Right atrium auricular region (tissue), 2 donors: ENCODE results near the gene GALM. TPM values are rescaled to one million over a fixed set of nuclear protein-coding genes. Genes with fewer than 3 reads are reported as not detected.
"Not testable (repeated sequence)": the region's sequence is repeated elsewhere in the genome, so short reads cannot be mapped to it uniquely, and the experiment has no call there.

Source experiments
- DNase-seq: peaks from one replicate; pipeline ENCODE4 v3.0.0-alpha.2; 2019; ENCODE audit warnings: low spot score
- H3K27ac ChIP-seq, 2 donors: fragments of 200-600 bp; sonication (generic); 1 replicate in 1 of 2; 2 replicates in 1 of 2; pipeline ENCODE4 v1.5.1; 2016 to 2019
- H3K27me3 ChIP-seq, 2 donors: fragments of 200-600 bp; sonication (generic); one replicate each; pipeline versions ENCODE4 v1.5.1 to v1.6.0; 2017 to 2019
- H3K36me3 ChIP-seq: fragments of 200-600 bp; sonication (generic); one replicate; pipeline ENCODE4 v1.5.1; 2016
- H3K4me1 ChIP-seq, 2 donors: fragments of 200-600 bp; sonication (generic); one replicate each; pipeline versions ENCODE4 v1.5.1 to v1.6.0; 2017 to 2019
- H3K4me3 ChIP-seq, 2 donors: fragments of 200-600 bp; sonication (generic); 1 replicate in 1 of 2; 2 replicates in 1 of 2; pipeline ENCODE4 v1.5.1; 2017 to 2019; ENCODE audit warnings: mild to moderate bottlenecking in 1 of 2, moderate library complexity in 1 of 2
- H3K9me3 ChIP-seq, 2 donors: fragments of 200-600 bp; sonication (generic); one replicate each; pipeline ENCODE4 v1.5.1; 2019
- CTCF ChIP-seq, 2 donors: fragments of 200-600 bp; sonication (generic); IDR thresholded peaks; one replicate each; pipeline ENCODE4 v1.5.1; 2019; ENCODE audit warnings: antibody characterized with exemption in 2 of 2
- total RNA-seq, 2 donors: library from RNA; depleted of rRNA; stranded (reverse); fragments of >200 nt; gene quantifications; one replicate each; pipeline ENCODE4 v1.1.0, GENCODE V29; 2016

Gene GALM
- total RNA-seq, 2 donors from 2014 or later, result 13.9 to 17.9 TPM

- no peak for TF ChIP-seq CTCF (IDR thresholded peaks at IDR 0.05)
Measured at GRCh38 chr2:38750891-38751595, 85.1 kb downstream of the GALM start, which contains the start of gene SRSF7. Gene SRSF7, minus strand, starts transcription at chr2:38751361. Its CDS starts 105 bp downstream, at chr2:38751256.

GRCh38 chr2:38751596-38752410, 85.9 kb downstream of the GALM start:
- Histone ChIP-seq H3K36me3 (peaks cover 27% of the 10 kb centered on the region), H3K9me3 (no peaks in the 10 kb centered on the region), H3K27ac (peak overlapping the region; percentile 95 to 100), H3K27me3 (no peaks in the 10 kb centered on the region), H3K4me3 (peak overlapping the region; percentile 66 to 93), H3K4me1 (peaks cover 0 to 39% of the 10 kb centered on the region in 2 donors)
- no peak for TF ChIP-seq CTCF (IDR thresholded peaks at IDR 0.05)
- no peak for DNase-seq

More at GRCh38 chr2:38750891-38751595, 85.1 kb downstream of the GALM start, which contains the start of gene SRSF7:
- DNase-seq, result peak; percentile 99
- Histone ChIP-seq H3K27ac (peak within 1 kb of the TSS; percentile 95 to 100), H3K4me3 (peak within 1 kb of the TSS; percentile 66 to 93), H3K4me1 (peaks cover 0 to 44% of the 10 kb centered on the region in 2 donors), H3K27me3 (no peaks in the 10 kb centered on the region), H3K9me3 (no peaks in the 10 kb centered on the region), H3K36me3 (peaks cover 34% of the 10 kb centered on the region)

- H3K9me3 ChIP-seq, result no peaks in the 10 kb centered on the region
- H3K4me1 ChIP-seq, result peaks cover 0 to 16% of the 10 kb centered on the region in 2 donors
- no peak for TF ChIP-seq CTCF (IDR thresholded peaks at IDR 0.05)
- H3K27me3 ChIP-seq, result no peaks in the 10 kb centered on the region
- peaks cover 4% of the 10 kb centered on the region for H3K36me3 ChIP-seq
- DNase-seq, result no peak
- H3K27ac ChIP-seq, result no peak overlapping the region
- H3K4me3 ChIP-seq, result no peak overlapping the region
Measured at GRCh38 chr2:38754049-38754448, 88.1 kb downstream of the GALM start.

GRCh38 chr2:38754506-38754905, 88.6 kb downstream of the GALM start:
- no peak for DNase-seq
- peaks cover 0 to 12% of the 10 kb centered on the region in 2 donors for H3K4me1 ChIP-seq
- H3K9me3 ChIP-seq, result no peaks in the 10 kb centered on the region
- TF ChIP-seq CTCF (IDR thresholded peaks at IDR 0.05), result no peak
- no peaks in the 10 kb centered on the region for H3K36me3 ChIP-seq
- H3K4me3 ChIP-seq, result peak overlapping the region in 1 of 2 donors; percentile 5
- no peak overlapping the region for H3K27ac ChIP-seq
- H3K27me3 ChIP-seq, result no peaks in the 10 kb centered on the region

GRCh38 chr2:38755891-38756290, 90.0 kb downstream of the GALM start:
- H3K27me3 ChIP-seq, H3K4me3 ChIP-seq, H3K36me3 ChIP-seq: not testable (repeated sequence)

GRCh38 chr2:38763228-38763627, 97.3 kb downstream of the GALM start:
- H3K4me3 ChIP-seq, result no peak overlapping the region
- H3K9me3 ChIP-seq, result no peaks in the 10 kb centered on the region
- DNase-seq, result no peak
- H3K36me3 ChIP-seq, result no peaks in the 10 kb centered on the region
- no peak for TF ChIP-seq CTCF (IDR thresholded peaks at IDR 0.05)
- no peak overlapping the region for H3K27ac ChIP-seq
- no peaks in the 10 kb centered on the region for H3K27me3 ChIP-seq
- no peaks in the 10 kb centered on the region for H3K4me1 ChIP-seq

More at GRCh38 chr2:38755891-38756290, 90.0 kb downstream of the GALM start:
- H3K9me3 ChIP-seq, H3K4me1 ChIP-seq, DNase-seq, H3K27ac ChIP-seq: not testable (repeated sequence)
